Coronary artery (tissue), 2 donors: ENCODE results near the gene GRIK2.

Experiments used
- DNase-seq: peaks from one replicate; pipeline ENCODE4 v3.0.0-alpha.2; 2017; ENCODE audit warnings: low spot score
- H3K27ac ChIP-seq, 2 donors: fragments of 200-600 bp; sonication (generic); one replicate each; pipeline ENCODE4 v1.5.1; 2016 to 2019
- H3K4me3 ChIP-seq: fragments of 200-600 bp; sonication (generic); 2 replicates; pipeline ENCODE4 v1.5.1; 2016; ENCODE audit warnings: mild to moderate bottlenecking, moderate library complexity
- TF ChIP-seq, protein P1 (sequence below): fragments of 200-600 bp; sonication (generic); IDR thresholded peaks from one replicate; pipeline ENCODE4 v1.5.1; 2019; ENCODE audit warnings: antibody characterized with exemption

The GRIK2 gene

DNA sequence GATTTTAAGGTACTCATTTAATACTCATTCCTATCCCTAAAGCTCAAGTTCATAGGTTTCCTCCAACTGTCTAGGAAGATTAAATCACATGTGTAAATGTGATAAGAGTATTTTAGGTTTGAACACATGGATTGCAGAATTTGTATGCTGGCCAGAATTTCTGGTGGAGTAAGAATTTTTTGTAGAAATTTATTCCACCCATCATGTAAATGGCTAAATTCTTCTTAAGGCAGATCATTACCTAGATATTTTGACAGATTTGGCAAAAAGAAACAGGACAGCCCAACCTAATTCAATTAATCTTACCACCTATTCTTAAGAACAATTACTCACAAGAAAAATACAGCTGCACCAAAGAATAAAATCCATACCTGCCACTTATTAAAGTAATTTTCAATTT is 261.6 kb downstream of the GRIK2 start:
- H3K27ac ChIP-seq, result no peak overlapping the region
- no peak for DNase-seq
- TF ChIP-seq, protein P1, sequence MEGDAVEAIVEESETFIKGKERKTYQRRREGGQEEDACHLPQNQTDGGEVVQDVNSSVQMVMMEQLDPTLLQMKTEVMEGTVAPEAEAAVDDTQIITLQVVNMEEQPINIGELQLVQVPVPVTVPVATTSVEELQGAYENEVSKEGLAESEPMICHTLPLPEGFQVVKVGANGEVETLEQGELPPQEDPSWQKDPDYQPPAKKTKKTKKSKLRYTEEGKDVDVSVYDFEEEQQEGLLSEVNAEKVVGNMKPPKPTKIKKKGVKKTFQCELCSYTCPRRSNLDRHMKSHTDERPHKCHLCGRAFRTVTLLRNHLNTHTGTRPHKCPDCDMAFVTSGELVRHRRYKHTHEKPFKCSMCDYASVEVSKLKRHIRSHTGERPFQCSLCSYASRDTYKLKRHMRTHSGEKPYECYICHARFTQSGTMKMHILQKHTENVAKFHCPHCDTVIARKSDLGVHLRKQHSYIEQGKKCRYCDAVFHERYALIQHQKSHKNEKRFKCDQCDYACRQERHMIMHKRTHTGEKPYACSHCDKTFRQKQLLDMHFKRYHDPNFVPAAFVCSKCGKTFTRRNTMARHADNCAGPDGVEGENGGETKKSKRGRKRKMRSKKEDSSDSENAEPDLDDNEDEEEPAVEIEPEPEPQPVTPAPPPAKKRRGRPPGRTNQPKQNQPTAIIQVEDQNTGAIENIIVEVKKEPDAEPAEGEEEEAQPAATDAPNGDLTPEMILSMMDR, result no peak
- H3K4me3 ChIP-seq, result no peak overlapping the region

- DNase-seq, result no peak
- no peak overlapping the region for H3K4me3 ChIP-seq
- H3K27ac ChIP-seq, result no peak overlapping the region
- TF ChIP-seq, protein P1, result no peak
These were observed 268.8 kb downstream of the GRIK2 start for GRCh38 chr6:101662111-101662897.

DNA sequence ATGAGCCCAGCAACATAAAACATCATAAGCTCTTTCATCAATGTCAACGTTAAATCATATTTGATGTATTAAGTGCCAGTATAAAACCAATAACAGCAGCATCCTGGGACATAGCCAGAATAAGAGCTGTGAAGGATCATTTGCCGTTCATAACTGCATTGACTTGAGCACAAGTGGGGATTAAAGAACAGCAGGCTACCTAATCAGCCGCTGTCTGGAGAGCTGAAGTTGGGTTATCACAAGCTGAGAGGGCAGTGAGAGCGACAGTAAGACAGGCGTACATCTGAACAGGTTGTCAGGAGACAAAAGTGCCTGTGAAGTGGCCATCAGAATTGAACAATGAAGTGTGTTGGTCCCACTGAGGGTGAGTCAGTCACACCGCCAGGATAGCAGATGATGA is 269.6 kb downstream of the GRIK2 start:
- no peak overlapping the region for H3K27ac ChIP-seq
- H3K4me3 ChIP-seq, result no peak overlapping the region
- TF ChIP-seq, protein P1, result no peak
- DNase-seq, result no peak

- no peak overlapping the region for H3K27ac ChIP-seq
- no peak for DNase-seq
- no peak overlapping the region for H3K4me3 ChIP-seq
- TF ChIP-seq, protein P1, result no peak
These were observed 272.7 kb downstream of the GRIK2 start for GRCh38 chr6:101666256-101666655.

GRCh38 chr6:101668496-101669030 is 275.1 kb downstream of the GRIK2 start:
- Histone ChIP-seq H3K27ac (no peak overlapping the region), H3K4me3 (no peak overlapping the region)
- TF ChIP-seq, protein P1, result no peak
- no peak for DNase-seq

DNA sequence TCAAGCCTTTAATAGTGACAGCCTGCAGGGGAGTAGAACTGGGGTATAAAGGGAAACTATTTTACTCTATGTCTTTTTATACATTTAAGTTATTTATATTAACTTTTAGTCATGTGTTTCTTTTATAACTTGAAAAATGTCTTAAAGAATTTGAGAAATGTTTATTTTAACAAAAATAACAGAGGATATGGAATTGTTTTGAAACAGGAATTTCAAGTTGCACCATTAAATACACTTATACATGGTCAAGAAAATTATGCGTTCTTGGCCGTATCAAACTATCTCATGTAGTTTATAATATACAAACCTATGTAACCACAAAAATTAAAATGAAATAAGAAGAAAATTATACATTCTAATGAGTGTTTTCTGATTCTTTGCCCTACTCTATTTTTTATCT is 282.7 kb downstream of the GRIK2 start:
- no peak for DNase-seq
- Histone ChIP-seq H3K4me3 (no peak overlapping the region), H3K27ac (no peak overlapping the region)
- TF ChIP-seq, protein P1, result no peak

- TF ChIP-seq, protein P1, result no peak
- H3K27ac ChIP-seq, result no peak overlapping the region
- H3K4me3 ChIP-seq, result no peak overlapping the region
- DNase-seq, result no peak
These were observed 289.4 kb downstream of the GRIK2 start for GRCh38 chr6:101682937-101683336.
